ENCODE data around the gene FNDC11.

GRCh38 chr20:63513207-63513606 is 40.8 kb upstream of the FNDC11 start:
- TF ChIP-seq CTCF (IDR thresholded peaks at IDR 0.05) (no peak), POLR2A (IDR thresholded peaks at IDR 0.05) (no peak), POLR2AphosphoS5 (IDR thresholded peaks at IDR 0.05) (no peak)

Data from transverse colon (tissue), 4 donors.